ENCODE results near the gene NUAK1.

DNA sequence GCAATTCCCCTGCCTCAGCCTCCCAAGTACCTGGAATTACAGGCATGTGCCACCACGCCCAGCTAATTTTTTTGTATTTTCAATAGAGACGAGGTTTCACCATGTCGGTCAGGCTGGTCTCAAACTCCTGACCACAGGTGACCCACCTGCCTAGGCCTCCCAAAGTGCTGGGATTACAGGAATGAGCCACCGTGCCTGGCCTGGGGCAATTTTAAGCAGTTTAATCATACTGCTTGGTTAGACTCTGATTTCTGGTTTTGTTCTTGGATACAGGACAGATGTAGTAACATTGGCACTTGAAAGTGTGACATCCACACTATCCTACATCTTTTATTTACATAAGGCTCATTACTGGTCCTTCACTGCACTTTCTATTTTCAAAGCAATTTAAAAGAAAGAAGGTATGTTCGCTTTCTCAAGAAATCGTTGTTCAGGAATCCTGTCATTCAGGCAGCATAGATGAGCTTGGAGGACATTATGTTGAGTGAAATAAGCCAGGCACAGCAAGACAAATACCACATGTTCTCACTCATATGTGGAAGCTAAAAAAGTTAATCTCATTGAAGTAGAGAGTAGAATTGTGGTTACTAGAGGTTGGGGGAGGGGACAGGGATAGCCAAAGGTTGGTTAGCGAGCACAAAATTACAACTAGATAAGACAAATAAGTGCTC, 4.0 kb upstream of the NUAK1 start:
- TF ChIP-seq, protein P1, sequence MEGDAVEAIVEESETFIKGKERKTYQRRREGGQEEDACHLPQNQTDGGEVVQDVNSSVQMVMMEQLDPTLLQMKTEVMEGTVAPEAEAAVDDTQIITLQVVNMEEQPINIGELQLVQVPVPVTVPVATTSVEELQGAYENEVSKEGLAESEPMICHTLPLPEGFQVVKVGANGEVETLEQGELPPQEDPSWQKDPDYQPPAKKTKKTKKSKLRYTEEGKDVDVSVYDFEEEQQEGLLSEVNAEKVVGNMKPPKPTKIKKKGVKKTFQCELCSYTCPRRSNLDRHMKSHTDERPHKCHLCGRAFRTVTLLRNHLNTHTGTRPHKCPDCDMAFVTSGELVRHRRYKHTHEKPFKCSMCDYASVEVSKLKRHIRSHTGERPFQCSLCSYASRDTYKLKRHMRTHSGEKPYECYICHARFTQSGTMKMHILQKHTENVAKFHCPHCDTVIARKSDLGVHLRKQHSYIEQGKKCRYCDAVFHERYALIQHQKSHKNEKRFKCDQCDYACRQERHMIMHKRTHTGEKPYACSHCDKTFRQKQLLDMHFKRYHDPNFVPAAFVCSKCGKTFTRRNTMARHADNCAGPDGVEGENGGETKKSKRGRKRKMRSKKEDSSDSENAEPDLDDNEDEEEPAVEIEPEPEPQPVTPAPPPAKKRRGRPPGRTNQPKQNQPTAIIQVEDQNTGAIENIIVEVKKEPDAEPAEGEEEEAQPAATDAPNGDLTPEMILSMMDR (conservative IDR thresholded peaks at IDR 0.05), result no peak
- no peak for TF ChIP-seq ZFX (IDR thresholded peaks at IDR 0.05)

Measured in C4-2B (cell line).